Transverse colon (tissue), 4 donors: Measurements from ENCODE around the gene ZDHHC7. TPM values are rescaled to one million over a fixed set of nuclear protein-coding genes. Genes with fewer than 3 reads are reported as not detected.
A peak's percentile ranks its signal among the peaks of the same experiment; 100 is the strongest.

Experiments
- DNase-seq: peaks from one replicate; pipeline ENCODE4 v3.0.0-alpha.2; 2019
- H3K27ac ChIP-seq, 4 donors: fragments of 200-600 bp; sonication (generic); 2 replicates each; pipeline ENCODE4 v1.5.1; 2016 to 2018; ENCODE audit warnings: inconsistent platforms in 4 of 4
- H3K27me3 ChIP-seq: fragments of 200-600 bp; sonication (generic); 2 replicates; pipeline ENCODE4 v1.5.1; 2017; ENCODE audit warnings: inconsistent platforms
- H3K36me3 ChIP-seq, 4 donors: fragments of 200-600 bp; sonication (generic); 2 replicates each; pipeline ENCODE4 v1.5.1; 2017 to 2019; ENCODE audit warnings: inconsistent platforms in 4 of 4
- H3K4me1 ChIP-seq, 4 donors: fragments of 200-600 bp; sonication (generic); 2 replicates each; pipeline ENCODE4 v1.5.1; 2017 to 2020; ENCODE audit warnings: inconsistent platforms in 4 of 4
- H3K4me3 ChIP-seq, 4 donors: fragments of 200-600 bp; sonication (generic); 1 replicate in 1 of 4; 2 replicates in 3 of 4; pipeline versions ENCODE4 v1.5.1 to v1.6.1; 2017 to 2019; ENCODE audit warnings: inconsistent platforms in 4 of 4
- H3K9me3 ChIP-seq, 2 donors: fragments of 200-600 bp; sonication (generic); 2 replicates each; pipeline ENCODE4 v1.5.1; 2017 to 2019; ENCODE audit warnings: inconsistent platforms in 2 of 2
- EP300 ChIP-seq: sonication (generic); formaldehyde crosslinking; IDR thresholded peaks from one replicate; pipeline ENCODE4 v1.6.1; 2017; ENCODE audit warnings: antibody characterized with exemption, low read depth
- POLR2A ChIP-seq: fragments of 450-650 bp; IDR thresholded peaks from one replicate; pipeline ENCODE4 v1.6.1; 2016; ENCODE audit warnings: antibody characterized with exemption, mild to moderate bottlenecking, moderate library complexity
- POLR2AphosphoS5 ChIP-seq, 3 donors: sonication (generic); formaldehyde crosslinking; IDR thresholded peaks; one replicate each; pipeline ENCODE4 v1.6.1; 2016; ENCODE audit warnings: antibody characterized with exemption in 3 of 3
- WGBS, 2 donors: methylation state at CpG; one replicate each; pipeline ENCODE4 v1.1.5; 2018; ENCODE audit warnings: low coverage in 1 of 2; 5-methylcytosine and 5-hydroxymethylcytosine counted together
- in situ Hi-C, 4 donors: fragments of 200-750 bp; cut with MboI; loops; one replicate each; pipeline versions ENCODE4 v1.15.0 to v1.15.1; 2017; ENCODE audit warnings: low sequenced_read_pairs in 3 of 4, low pct_ligation_motif_present in 1 of 4, low pct_unique_long_range_greater_than_20kb in 1 of 4
- intact Hi-C: fragments of 100-400 bp; cut with DNase I; formaldehyde crosslinking; loops from one replicate; pipeline ENCODE4 v1.15.1; 2023; ENCODE audit warnings: low total_unique reads
- total RNA-seq, 4 donors: library from RNA; depleted of rRNA; stranded (reverse); fragments of >200 nt; gene quantifications; one replicate each; pipeline ENCODE4 v1.1.0, GENCODE V29; 2016
- TF ChIP-seq, protein P1 (sequence below), 5 experiments: fragments of 200-600 bp in 3 of 5; fragments of 450-650 bp in 2 of 5; sonication (generic) in 3 of 5; IDR thresholded peaks; 1 replicate in 2 of 5; 2 replicates in 3 of 5; pipeline ENCODE4 v1.5.1; 2016 to 2017; ENCODE audit warnings: antibody characterized with exemption in 5 of 5, inconsistent platforms in 3 of 5, mild to moderate bottlenecking in 2 of 5, moderate library complexity in 1 of 5

The ZDHHC7 gene
- total RNA-seq, 4 donors from 2014 or later: 100 to 940 (median 120) TPM

DNA sequence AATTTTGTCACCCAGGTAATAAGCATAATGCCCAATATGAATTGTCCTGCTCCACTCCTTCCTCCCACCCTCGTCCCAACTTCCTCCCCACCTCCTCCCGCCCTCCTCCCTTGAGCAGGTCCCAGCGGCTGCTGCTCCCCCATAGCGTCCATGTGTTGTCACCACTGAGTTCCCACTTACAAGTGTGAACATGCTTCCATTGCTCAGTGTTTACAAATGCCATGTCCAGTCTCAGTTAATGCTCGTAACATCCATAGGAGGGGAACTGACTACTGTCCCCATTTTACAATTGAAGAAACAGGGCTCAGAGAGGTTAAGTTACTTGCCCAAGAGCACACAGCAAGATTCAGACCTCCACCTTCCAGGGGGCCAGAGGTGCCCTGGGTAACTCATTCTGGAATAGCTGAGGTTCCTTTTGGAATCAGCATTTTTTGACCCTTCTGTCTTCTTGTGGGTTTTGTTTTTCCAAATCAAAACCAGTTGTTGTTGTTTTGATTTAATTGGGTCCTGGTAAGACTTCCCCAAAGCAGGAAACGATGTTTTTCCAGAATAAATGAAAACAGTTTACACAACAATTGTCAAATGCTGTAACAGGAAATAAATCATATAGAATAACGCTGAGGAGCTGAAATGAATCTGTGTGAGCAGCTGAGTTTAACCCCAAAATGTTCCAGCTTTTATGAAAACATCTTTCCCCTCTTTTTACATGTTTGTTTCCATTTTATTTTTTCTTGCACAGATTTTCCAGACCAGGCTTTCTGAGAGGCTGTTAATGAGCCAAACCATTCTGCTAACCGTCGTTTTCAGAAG lies 73.9 kb downstream of the ZDHHC7 start:
- TF ChIP-seq EP300: no peak
- TF ChIP-seq POLR2AphosphoS5 (IDR thresholded peaks at IDR 0.05): no peak
- TF ChIP-seq, protein P1, sequence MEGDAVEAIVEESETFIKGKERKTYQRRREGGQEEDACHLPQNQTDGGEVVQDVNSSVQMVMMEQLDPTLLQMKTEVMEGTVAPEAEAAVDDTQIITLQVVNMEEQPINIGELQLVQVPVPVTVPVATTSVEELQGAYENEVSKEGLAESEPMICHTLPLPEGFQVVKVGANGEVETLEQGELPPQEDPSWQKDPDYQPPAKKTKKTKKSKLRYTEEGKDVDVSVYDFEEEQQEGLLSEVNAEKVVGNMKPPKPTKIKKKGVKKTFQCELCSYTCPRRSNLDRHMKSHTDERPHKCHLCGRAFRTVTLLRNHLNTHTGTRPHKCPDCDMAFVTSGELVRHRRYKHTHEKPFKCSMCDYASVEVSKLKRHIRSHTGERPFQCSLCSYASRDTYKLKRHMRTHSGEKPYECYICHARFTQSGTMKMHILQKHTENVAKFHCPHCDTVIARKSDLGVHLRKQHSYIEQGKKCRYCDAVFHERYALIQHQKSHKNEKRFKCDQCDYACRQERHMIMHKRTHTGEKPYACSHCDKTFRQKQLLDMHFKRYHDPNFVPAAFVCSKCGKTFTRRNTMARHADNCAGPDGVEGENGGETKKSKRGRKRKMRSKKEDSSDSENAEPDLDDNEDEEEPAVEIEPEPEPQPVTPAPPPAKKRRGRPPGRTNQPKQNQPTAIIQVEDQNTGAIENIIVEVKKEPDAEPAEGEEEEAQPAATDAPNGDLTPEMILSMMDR (IDR thresholded peaks at IDR 0.05): no peak
- no peak for TF ChIP-seq POLR2A
- Histone ChIP-seq H3K27ac (no peak overlapping the region), H3K4me3 (no peak overlapping the region), H3K9me3 (no peaks in the 10 kb centered on the region), H3K4me1 (peaks cover 0 to 4% (median 0%) of the 10 kb centered on the region in 4 donors), H3K36me3 (no peaks in the 10 kb centered on the region), H3K27me3 (no peaks in the 10 kb centered on the region)
- in situ Hi-C loops: no loop called here
- intact Hi-C loops: no loop called here
- WGBS, 2 donors: 45 to 64% methylated on average over 3 to 9 of the region's 9 CpGs
- DNase-seq: no peak

DNA sequence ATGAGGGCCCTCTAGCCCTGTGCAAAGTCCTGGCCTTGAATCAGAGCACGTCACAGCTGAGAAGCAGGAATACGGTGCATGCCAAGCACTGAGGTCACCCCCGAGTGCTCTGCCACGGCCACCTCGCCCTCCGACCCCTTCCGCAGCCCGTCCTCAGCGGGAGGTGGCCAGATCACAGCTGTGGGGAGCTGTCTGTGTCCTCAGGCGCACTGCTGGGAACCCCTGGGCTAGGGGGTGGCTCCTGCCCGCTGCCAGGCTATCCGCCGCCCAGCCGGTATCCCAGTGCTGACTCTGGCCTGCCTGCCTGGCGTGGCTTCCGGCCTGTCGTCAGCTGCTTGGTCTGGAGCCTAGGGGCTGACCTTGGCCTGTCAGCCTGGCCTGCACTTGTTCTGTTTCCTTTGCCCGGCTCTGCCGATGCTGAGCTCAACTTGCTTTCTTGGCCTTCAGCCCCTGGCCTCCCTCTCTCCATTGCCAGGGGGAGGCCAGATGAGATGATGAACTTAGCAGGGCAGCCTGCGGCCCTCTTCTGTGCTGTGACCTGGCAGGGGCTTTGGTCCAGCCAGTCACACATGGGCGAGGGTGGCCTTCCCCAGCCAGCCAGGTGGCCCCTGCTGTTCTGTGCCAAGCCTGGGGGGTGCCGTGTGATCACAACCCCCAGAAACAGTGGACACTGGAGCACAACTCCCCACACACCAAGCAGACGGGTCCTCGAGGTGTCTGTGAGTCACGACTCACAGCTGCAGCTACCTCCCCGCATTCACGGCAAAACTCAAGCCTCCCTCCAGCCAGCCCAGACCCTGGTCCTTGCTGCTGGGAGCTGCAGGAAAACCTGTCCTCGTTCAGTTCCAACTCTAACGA lies 77.3 kb downstream of the ZDHHC7 start:
- no peak overlapping the region for H3K4me3 ChIP-seq
- intact Hi-C loops (no loop called here), in situ Hi-C loops (no loop called here)
- TF ChIP-seq POLR2AphosphoS5 (IDR thresholded peaks at IDR 0.05): peak in 1 of 3 donors; percentile 27
- TF ChIP-seq EP300: no peak
- peaks cover 0 to 9% (median 3%) of the 10 kb centered on the region in 4 donors for H3K4me1 ChIP-seq
- DNase-seq: no peak
- 76% methylated on average over 2 to 29 of the region's 29 CpGs for WGBS, 2 donors
- no peaks in the 10 kb centered on the region for H3K9me3 ChIP-seq
- H3K27me3 ChIP-seq: no peaks in the 10 kb centered on the region
- H3K36me3 ChIP-seq: no peaks in the 10 kb centered on the region
- H3K27ac ChIP-seq: peak overlapping the region; percentile 17 to 58 (median 52)

DNA sequence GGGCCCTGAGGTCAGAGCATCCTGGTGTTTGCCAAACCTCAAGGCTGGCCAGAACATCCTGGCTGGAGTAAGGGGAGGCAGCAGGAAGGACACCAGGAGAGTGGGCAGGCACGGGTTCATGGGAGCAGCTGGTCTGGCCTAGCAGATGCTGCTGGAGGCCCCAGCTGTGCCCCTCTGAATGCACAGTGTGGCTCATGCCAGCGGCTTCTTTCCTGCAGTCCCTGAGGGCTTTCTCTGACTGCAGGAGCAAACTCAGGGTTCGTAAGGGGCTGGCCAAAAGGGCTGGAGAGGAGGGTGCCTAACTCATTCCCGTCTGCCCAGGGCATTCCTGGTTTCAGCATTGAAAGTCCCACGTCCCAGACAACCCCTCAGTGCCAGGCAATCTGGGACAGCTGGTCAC lies 78.7 kb downstream of the ZDHHC7 start:
- in situ Hi-C loops: no loop called here

DNA sequence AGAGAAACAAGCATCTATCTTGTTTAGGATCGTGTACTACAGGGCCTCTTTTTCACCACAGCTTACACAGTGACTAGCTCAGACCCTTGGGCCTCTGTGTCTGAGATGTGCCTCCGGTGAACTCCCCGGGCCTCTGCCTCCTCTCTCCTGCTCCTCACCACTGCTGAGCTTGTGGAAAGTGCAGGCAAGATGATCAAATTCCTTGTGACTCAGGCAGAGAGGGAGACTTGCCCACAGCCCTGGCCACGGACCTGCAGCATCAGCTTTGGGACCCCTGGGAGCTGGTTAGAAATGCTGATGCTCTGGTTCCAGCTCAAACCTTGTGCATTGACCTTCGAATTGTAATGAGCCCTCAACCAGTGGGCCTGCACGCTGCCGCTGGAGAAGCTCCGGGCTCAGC lies 79.8 kb downstream of the ZDHHC7 start:
- Histone ChIP-seq H3K9me3 (no peaks in the 10 kb centered on the region), H3K36me3 (no peaks in the 10 kb centered on the region), H3K27me3 (no peaks in the 10 kb centered on the region), H3K27ac (no peak overlapping the region), H3K4me3 (no peak overlapping the region), H3K4me1 (peaks cover 0 to 20% (median 7%) of the 10 kb centered on the region in 4 donors)
- no peak for DNase-seq
- intact Hi-C loops: no loop called here
- in situ Hi-C loops: no loop called here
- 94 to 95% methylated on average over 3 to 8 of the region's 8 CpGs for WGBS, 2 donors
- TF ChIP-seq, protein P1 (IDR thresholded peaks at IDR 0.05): no peak
- TF ChIP-seq EP300 (no peak), POLR2A (no peak), POLR2AphosphoS5 (IDR thresholded peaks at IDR 0.05) (no peak)

More for the DNA sequence above, 78.7 kb downstream of the ZDHHC7 start:
- intact Hi-C loops: no loop called here
- TF ChIP-seq, protein P1 (IDR thresholded peaks at IDR 0.05): no peak
- TF ChIP-seq POLR2AphosphoS5 (IDR thresholded peaks at IDR 0.05): no peak
- TF ChIP-seq POLR2A: no peak
- TF ChIP-seq EP300: no peak
- no peak overlapping the region for H3K4me3 ChIP-seq
- DNase-seq: no peak
- H3K27ac ChIP-seq: no peak overlapping the region
- peaks cover 0 to 20% (median 7%) of the 10 kb centered on the region in 4 donors for H3K4me1 ChIP-seq
- WGBS, 2 donors: 66% methylated on average over 5 of the region's 5 CpGs; no CpG with 5 or more reads in 1 of the 2 donors
- no peaks in the 10 kb centered on the region for H3K36me3 ChIP-seq
- no peaks in the 10 kb centered on the region for H3K27me3 ChIP-seq
- H3K9me3 ChIP-seq: no peaks in the 10 kb centered on the region
